GM18951 (cell line): Measurements from ENCODE around the gene ACTN1.

Experiments used
- POLR2A ChIP-seq: IDR thresholded peaks from 4 replicates; pipeline ENCODE4 v1.6.1; 2011; ENCODE audit warnings: mild to moderate bottlenecking; ENCODE audit not compliant: insufficient read length, insufficient read depth; ENCODE audit errors: extremely low read depth
- in situ Hi-C: fragments of 300-500 bp; cut with MboI; formaldehyde crosslinking; loops from one replicate; pipeline ENCODE4 v1.12.0; 2022; ENCODE audit warnings: low sequenced_read_pairs, mixed read lengths, inconsistent platforms; ENCODE audit not compliant: unreplicated experiment

The ACTN1 gene

GRCh38 chr14:68892961-68893360, 86.1 kb downstream of the ACTN1 start:
- TF ChIP-seq POLR2A: no peak
- in situ Hi-C loops: no loop called here

GRCh38 chr14:68891851-68892660, 87.0 kb downstream of the ACTN1 start:
- no peak for TF ChIP-seq POLR2A
- in situ Hi-C loops: no loop called here

GRCh38 chr14:68890173-68890931, 88.8 kb downstream of the ACTN1 start:
- in situ Hi-C loops: no loop called here
- no peak for TF ChIP-seq POLR2A

GRCh38 chr14:68888883-68889282, 90.2 kb downstream of the ACTN1 start:
- no peak for TF ChIP-seq POLR2A
- in situ Hi-C loops: no loop called here

- in situ Hi-C loops: no loop called here
These were observed 90.9 kb downstream of the ACTN1 start for GRCh38 chr14:68888025-68888850.

GRCh38 chr14:68886109-68886434, 93.0 kb downstream of the ACTN1 start:
- in situ Hi-C loops: no loop called here
- TF ChIP-seq POLR2A: no peak

More at GRCh38 chr14:68888025-68888850, 90.9 kb downstream of the ACTN1 start:
- no peak for TF ChIP-seq POLR2A

GRCh38 chr14:68885226-68886108, 93.6 kb downstream of the ACTN1 start:
- in situ Hi-C loops: no loop called here

GRCh38 chr14:68884031-68885030, 94.8 kb downstream of the ACTN1 start:
- in situ Hi-C loops: no loop called here

More at GRCh38 chr14:68885226-68886108, 93.6 kb downstream of the ACTN1 start:
- TF ChIP-seq POLR2A: no peak

GRCh38 chr14:68882235-68882634, 96.9 kb downstream of the ACTN1 start:
- in situ Hi-C loops: no loop called here

More at GRCh38 chr14:68884031-68885030, 94.8 kb downstream of the ACTN1 start:
- no peak for TF ChIP-seq POLR2A

GRCh38 chr14:68881396-68881795, 97.7 kb downstream of the ACTN1 start:
- in situ Hi-C loops: no loop called here
- TF ChIP-seq POLR2A: no peak

More at GRCh38 chr14:68882235-68882634, 96.9 kb downstream of the ACTN1 start:
- no peak for TF ChIP-seq POLR2A

- no peak for TF ChIP-seq POLR2A
- in situ Hi-C loops: no loop called here
These were observed 98.5 kb downstream of the ACTN1 start for GRCh38 chr14:68880581-68881105.
